Right hindlimb (tissue), 1 donor: Measurements from ENCODE around the gene NEU1.
"Not testable (repeated sequence)": the region's sequence is repeated elsewhere in the genome, so short reads cannot be mapped to it uniquely, and the experiment has no call there.

Experiments used
- DNase-seq: peaks from one replicate; pipeline ENCODE4 v3.0.0-alpha.2; 2018

Gene NEU1

GRCh38 chr6:31862344-31863235, at the start of gene NEU1:
Gene NEU1, minus strand, starts transcription at chr6:31862821. Its CDS starts 45 bp downstream, at chr6:31862776.
- DNase-seq = peak; percentile 100

GRCh38 chr6:31911826-31912585, 49.4 kb upstream of the NEU1 start:
- no peak for DNase-seq

DNA sequence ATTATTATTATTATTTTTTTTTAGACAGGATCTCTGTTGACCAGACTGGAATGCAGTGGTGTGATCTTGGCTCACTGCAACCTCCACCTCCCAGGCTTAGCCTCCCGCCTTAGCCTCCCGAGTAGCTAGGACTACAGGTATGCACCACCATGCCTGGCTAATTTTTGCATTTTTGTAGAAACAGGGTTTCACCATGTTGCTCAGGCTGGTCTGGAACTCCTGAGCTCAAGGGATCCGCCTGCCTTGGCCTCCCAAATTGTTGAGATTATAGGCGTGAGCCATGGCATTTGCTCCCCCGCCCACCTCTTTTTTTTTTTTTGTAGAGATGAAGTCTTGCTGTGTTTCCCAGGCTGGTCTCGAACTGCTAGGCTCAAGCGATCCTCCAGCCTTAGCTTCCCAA, 46.7 kb upstream of the NEU1 start:
- DNase-seq = not testable (repeated sequence)

- DNase-seq = no peak
Measured at GRCh38 chr6:31908791-31909190, 46.2 kb upstream of the NEU1 start.

- DNase-seq = not testable (repeated sequence)
Measured at GRCh38 chr6:31908255-31908654, 45.6 kb upstream of the NEU1 start.

DNA sequence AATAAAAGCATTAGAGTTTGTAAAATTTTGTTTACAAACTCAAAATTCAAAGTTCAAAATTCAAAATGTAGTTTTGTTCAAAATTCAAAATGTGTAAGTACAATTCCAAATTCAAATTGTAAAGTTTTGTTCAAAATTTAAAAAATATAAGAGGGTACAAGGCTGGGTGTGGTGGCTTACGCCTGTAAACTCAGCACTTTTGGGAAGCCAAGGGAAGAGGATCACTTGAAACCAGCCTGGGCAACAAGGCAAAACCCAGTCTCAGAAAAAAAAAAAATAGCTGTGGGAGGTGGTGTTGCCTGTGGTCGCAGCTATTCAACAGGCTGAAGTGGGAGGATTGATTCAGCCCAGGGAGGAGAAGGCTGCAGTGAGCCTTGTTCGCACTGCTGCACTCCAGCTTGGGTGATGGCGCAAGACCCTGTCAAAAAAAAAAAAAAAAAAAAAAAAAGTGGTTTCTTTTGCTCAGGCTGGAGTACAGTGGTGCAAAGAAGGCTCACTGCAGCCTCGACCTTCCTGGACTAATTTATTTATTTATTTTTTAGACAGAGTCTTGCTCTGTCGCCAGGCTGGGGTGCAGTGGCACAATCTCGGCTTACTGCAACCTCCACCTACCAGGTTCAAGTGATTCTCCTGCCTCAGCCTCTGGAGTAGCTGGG, 44.7 kb upstream of the NEU1 start:
- no peak for DNase-seq

DNA sequence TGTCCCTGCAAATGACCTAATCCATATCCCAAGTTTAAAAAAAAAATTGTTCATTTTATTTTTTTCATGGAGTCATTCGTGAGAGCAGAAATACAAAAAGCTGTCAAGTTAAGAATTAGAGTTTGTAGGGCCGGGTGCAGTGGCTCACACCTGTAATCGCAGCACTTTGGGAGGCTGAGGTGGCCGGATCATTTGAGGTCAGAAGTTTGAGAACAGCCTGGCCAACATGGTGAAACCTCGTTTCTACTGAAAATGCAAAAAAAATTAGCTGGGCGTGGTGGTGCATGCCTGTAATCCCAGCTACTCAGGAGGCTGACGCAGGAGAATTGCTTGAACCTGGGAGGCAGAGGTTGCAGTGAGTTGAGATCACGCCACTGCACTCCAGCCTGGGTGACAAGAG, 44.1 kb upstream of the NEU1 start:
- DNase-seq = not testable (repeated sequence)

DNA sequence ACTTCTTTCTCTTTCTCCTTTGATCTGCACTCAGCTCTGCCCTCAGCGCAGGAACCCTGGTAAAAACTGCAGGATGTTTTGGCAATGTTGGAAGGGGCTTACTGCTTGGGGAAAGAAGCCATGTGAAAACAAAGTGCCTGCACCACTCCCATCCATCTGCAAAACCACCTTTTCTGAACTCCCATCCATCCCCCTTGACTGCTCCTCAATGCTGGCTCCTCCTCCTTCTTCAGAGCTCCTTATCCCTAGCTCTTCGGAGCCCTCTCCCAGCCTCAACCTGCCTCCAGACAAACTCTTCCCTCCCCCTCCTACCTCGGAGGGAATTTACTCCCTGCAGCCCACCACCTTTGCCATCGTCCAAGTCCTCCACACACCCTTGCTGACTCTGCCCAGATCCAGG, 43.5 kb upstream of the NEU1 start:
- DNase-seq = no peak

DNA sequence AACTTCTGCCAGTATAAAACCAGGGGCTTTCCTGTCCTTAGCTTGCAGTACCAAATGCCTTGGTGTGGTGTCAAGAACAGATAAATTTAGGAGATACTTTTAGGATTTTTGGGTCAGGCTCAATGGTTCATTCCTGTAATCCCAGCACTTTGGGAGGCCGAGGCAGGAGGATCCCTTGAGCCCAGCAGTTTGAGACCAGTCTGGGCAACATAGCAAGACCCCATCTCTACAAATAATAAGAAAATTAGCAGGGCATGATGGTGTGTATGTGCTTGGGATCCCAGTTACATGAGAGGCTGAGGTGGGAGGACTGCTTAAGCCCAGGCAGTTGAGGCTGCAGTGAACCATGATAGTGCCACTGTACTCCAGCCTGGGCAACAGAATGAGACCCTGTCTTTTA, 42.4 kb upstream of the NEU1 start:
- no peak for DNase-seq

- DNase-seq = no peak
Measured at GRCh38 chr6:31903957-31904356, 41.3 kb upstream of the NEU1 start.

GRCh38 chr6:31901953-31902643, 39.5 kb upstream of the NEU1 start, which contains the start of gene ZBTB12:
Gene ZBTB12, minus strand, starts transcription at chr6:31902086. Its CDS starts 781 bp downstream, at chr6:31901305.
- peak; percentile 98 for DNase-seq

GRCh38 chr6:31901415-31901952, 38.9 kb upstream of the NEU1 start:
- peak; percentile 77 for DNase-seq

DNA sequence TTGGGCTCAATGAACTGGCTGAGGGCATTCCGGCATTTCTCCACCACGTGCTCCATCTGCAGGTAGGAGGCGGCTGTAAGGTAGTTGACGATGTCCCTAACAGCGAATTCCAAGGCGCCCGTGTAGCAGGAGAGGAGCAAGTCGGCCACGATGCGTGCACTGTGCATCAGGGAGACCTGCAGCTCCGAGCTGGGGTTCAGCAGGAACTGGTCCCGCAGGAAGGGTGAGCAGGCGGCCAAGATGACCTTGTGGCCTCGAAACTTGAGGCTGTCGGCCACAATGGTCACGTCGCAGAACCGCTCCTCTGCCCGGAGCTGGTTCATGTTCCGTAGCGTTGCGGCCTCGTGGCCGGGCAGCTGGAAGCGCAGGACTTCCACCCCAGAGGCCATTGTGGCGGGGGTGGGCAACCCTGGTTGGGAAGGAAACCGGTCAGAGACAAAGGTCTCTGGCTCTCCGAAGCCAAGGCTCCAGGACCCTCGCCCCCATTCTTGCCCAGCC, 38.3 kb upstream of the NEU1 start:
- DNase-seq = no peak

- DNase-seq = no peak
Measured at GRCh38 chr6:31899882-31900722, 37.5 kb upstream of the NEU1 start.

- no peak for DNase-seq
Measured at GRCh38 chr6:31899215-31899614, 36.6 kb upstream of the NEU1 start.

DNA sequence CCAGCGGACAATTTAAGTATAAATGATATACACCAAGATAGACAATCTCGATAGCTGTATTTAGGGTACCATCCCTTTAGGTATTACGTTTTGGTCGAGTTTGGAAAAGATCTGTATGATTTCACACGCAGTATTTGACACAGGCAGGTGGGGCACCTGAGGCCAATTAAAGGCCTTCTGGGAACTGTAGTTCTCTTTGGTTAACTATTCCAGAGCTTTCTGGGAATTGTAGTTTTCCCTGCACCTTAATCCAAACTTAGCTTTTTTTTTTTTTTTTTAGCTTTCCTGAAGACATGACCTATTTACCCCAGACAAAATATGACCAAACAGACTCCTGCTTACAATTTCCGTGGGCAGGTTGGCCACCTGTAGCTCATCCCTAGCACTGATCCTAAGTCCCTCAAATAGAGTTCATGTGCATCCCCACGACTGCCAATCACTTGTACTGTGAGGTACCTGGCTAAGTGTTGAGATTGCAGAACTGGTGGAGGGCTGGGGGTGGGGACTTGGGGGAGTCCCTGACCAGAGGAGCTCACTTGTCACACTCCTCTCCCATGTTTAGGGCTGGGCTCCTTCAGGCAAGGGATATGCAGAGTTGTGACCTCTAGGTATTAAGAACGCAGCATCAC, 35.9 kb upstream of the NEU1 start:
- no peak for DNase-seq

DNA sequence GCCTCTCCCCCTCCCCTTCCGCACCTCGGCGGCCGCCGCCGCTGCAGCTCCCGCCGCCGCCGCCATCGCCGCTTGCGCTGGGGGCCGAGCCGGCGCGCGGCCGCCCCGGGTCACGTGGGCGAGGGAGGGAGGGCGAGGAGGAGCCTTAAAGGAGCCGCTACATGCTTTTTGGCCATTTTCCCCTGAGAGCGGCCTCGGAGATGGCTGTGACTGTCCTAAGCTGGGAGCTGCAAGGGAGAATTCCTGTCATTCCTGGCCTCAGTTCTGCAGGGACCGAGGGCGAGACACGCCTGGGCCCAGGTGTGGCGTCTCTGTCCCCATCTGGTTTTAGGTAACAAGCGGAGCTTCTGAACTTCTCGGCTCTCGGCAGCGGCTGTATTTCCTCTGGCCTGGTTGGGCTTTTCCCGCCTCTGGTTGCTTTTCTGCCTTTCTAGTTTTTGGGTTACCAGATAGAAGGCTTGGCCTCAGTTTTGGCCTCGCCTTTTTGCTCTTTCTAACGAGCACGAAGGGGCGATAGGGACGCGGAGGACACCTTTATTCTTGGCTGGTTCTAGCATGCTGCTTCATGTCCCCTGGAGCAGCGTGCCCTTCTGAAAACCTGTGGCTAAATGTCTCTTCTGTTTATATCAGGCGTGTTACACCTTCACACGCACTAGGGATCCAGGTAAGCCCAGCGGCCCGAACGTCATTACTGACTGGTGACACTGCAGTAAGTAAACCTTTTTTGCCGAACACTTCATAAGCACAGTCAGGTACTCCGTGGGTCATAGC, 35.2 kb upstream of the NEU1 start, which contains the start of gene EHMT2:
Gene EHMT2, minus strand, starts transcription at position 87 of the 771 bp plus-strand sequence. Its CDS starts 21 bp downstream, at position 66.
- peak; percentile 91 for DNase-seq

DNA sequence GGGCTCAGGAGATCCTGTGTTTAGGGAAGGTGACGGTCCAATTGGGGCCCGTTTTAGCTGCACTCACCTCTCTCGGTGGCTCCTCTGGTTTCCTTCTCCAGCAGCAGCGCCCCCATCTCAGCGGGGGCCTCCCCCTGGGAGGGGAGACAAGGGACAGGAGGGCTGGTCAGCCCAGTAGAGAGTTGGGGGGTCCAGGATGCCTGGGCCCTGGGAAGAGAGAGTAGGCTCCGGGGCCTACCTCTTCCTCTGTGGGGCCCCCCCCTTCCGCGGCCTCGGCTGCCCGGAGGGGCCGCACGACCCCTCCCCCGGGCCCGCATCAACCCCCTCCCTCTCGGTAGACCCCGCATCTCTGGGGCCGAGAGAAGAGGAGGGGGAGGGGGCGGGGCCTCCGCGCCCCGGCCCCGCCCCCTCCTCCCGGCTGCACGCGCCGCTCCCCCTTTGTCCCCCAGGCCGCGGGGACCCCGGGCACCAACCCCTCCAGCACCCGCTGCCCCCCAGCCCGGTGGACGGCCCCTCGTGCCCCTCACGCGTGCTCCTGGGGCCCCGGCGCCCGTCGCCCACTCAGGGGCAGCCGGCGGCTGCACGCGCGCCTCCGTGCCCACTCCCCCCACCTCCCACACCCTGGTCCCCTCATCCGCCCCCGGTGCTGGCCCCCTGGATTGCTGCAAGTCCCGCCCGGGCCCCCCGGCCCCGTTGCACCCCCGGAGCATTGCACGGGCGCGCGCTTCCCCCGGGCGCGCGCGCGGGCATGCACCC, 34.4 kb upstream of the NEU1 start:
- DNase-seq = no peak

DNA sequence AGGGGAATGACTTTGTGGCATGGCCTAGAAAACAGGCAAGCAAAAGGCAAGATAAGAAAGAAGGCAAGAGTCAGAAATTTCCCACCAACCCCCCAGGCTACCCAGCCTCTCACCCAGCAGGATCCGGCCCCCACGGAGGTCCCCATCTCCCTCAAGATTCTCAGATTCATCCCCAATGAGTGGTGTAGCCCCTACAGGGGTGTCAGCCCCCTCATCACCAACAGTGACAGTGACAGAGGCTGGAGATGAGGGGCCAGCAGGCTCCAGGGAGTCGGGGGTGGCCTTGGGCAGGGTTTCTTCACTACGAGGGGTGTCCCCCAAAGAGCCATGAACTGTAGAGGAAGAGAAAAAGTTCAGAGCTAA, 33.9 kb upstream of the NEU1 start:
- no peak for DNase-seq
